ENCODE results near the gene SLMAP. TPM values are rescaled to one million over a fixed set of nuclear protein-coding genes. Genes with fewer than 3 reads are reported as not detected.

The SLMAP gene
- total RNA-seq, 4 donors from 2014 or later: 49.4 to 89.1 (median 61.3) TPM

DNA sequence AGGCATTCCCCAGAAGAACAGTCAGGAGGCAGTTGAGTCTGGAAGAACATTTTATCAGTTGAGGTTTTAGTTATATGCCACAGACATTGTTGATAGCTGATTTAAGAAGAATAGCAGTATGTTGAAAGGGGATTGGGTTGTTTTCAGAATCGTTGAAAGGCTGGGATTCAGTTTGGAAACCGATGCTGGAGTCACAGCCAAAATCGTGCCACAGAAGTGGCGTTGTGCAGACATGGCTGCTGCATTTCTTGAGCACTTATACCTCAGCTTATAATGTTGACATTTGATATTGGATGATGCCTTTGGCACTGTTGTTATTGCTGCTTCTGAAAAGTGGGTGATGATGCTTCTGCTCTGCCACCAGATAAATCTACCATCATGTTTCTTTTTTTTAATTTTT is 16.1 kb downstream of the SLMAP start:
- Histone ChIP-seq H3K27ac (no peak overlapping the region), H3K4me3 (no peak overlapping the region), H3K9me3 (no peaks in the 10 kb centered on the region), H3K36me3 (no peaks in the 10 kb centered on the region), H3K27me3 (no peaks in the 10 kb centered on the region), H3K4me1 (peaks cover 13% of the 10 kb centered on the region)
- WGBS: 96% methylated on average over 4 of the region's 4 CpGs
- DNase-seq (ENCODE audit: low spot score in 2 of 2): no peak
- TF ChIP-seq EP300 (IDR thresholded peaks at IDR 0.05) (no peak), POLR2A (IDR thresholded peaks at IDR 0.05) (no peak), POLR2AphosphoS5 (IDR thresholded peaks at IDR 0.05) (no peak)
- TF ChIP-seq, protein P1, sequence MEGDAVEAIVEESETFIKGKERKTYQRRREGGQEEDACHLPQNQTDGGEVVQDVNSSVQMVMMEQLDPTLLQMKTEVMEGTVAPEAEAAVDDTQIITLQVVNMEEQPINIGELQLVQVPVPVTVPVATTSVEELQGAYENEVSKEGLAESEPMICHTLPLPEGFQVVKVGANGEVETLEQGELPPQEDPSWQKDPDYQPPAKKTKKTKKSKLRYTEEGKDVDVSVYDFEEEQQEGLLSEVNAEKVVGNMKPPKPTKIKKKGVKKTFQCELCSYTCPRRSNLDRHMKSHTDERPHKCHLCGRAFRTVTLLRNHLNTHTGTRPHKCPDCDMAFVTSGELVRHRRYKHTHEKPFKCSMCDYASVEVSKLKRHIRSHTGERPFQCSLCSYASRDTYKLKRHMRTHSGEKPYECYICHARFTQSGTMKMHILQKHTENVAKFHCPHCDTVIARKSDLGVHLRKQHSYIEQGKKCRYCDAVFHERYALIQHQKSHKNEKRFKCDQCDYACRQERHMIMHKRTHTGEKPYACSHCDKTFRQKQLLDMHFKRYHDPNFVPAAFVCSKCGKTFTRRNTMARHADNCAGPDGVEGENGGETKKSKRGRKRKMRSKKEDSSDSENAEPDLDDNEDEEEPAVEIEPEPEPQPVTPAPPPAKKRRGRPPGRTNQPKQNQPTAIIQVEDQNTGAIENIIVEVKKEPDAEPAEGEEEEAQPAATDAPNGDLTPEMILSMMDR (IDR thresholded peaks at IDR 0.05): no peak

DNA sequence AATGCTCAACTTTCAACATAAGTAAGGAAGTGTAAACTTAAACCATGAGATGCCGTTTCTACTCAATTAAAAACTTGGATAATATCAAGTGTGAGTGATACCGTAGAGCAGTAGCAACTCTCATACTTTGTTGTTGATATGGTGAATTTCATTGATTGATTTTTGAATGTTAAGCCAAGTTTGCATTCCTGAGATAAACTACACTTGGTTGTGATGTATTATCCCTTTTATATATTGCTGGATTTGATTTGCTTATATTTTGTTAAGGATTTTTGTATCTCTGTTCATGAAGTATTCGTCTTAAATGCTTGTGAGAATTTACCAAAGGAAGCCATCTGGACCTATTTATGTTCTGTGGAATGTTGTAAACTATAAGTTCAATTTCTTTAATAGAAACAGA is 21.7 kb downstream of the SLMAP start:
- Histone ChIP-seq H3K36me3 (no peaks in the 10 kb centered on the region), H3K4me1 (peaks cover 22% of the 10 kb centered on the region), H3K27me3 (no peaks in the 10 kb centered on the region), H3K9me3 (no peaks in the 10 kb centered on the region), H3K4me3 (no peak overlapping the region), H3K27ac (no peak overlapping the region)
- TF ChIP-seq, protein P1 (IDR thresholded peaks at IDR 0.05): no peak
- no peak for TF ChIP-seq EP300 (IDR thresholded peaks at IDR 0.05)
- TF ChIP-seq POLR2A (IDR thresholded peaks at IDR 0.05): no peak
- no peak for TF ChIP-seq POLR2AphosphoS5 (IDR thresholded peaks at IDR 0.05)
- WGBS: 36% methylated on average over 3 of the region's 3 CpGs
- DNase-seq (ENCODE audit: low spot score in 2 of 2): no peak

DNA sequence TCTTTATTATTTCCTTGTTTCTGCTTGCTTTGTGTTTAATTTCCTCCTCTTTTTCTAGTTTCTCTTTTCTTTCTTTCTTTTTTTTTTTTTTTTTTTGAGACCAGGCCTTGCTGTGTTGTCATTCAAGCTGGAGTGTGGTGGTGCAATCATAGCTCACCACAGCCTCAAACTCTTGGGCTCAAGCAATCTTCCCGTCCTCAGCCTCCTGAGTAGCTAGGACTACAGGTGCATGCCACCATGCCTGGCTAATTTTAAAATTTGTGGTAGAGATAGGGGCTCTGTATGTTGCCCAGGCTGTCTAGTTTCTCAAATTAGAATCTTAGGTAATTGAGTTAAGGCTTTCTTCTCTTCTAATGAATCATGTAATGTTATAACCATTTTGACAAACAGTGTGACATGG is 22.4 kb downstream of the SLMAP start:
- Histone ChIP-seq H3K27ac (no peak overlapping the region), H3K36me3 (no peaks in the 10 kb centered on the region), H3K9me3 (no peaks in the 10 kb centered on the region), H3K27me3 (no peaks in the 10 kb centered on the region), H3K4me3 (no peak overlapping the region), H3K4me1 (peaks cover 29% of the 10 kb centered on the region)
- 91% methylated on average over 1 of the region's 1 CpG for WGBS
- TF ChIP-seq POLR2A (IDR thresholded peaks at IDR 0.05) (no peak), POLR2AphosphoS5 (IDR thresholded peaks at IDR 0.05) (no peak), EP300 (IDR thresholded peaks at IDR 0.05) (no peak)
- TF ChIP-seq, protein P1 (IDR thresholded peaks at IDR 0.05): no peak
- DNase-seq (ENCODE audit: low spot score in 2 of 2): no peak

DNA sequence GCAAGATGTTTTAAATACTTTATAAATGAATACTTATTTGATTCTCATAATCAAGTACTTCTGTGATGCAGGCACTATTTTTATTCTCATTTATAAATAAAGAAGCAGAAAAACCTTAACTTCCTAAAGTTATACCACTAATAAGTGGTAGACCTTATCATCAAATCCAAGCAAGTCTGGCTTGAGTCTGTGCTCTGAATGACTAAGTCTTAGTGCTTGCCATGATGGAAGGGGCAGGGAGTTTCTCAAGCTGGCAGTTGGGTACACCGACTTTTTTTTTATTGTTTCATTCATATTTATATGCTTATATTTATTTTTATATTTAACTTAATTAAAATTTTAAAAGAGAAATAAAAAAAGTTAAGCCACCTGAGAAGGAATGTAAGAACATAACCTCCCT is 23.6 kb downstream of the SLMAP start:
- Histone ChIP-seq H3K27ac (no peak overlapping the region), H3K36me3 (no peaks in the 10 kb centered on the region), H3K4me3 (no peak overlapping the region), H3K4me1 (peaks cover 40% of the 10 kb centered on the region), H3K27me3 (no peaks in the 10 kb centered on the region), H3K9me3 (no peaks in the 10 kb centered on the region)
- TF ChIP-seq POLR2AphosphoS5 (IDR thresholded peaks at IDR 0.05): no peak
- TF ChIP-seq EP300 (IDR thresholded peaks at IDR 0.05): no peak
- TF ChIP-seq, protein P1 (IDR thresholded peaks at IDR 0.05): no peak
- no peak for TF ChIP-seq POLR2A (IDR thresholded peaks at IDR 0.05)
- DNase-seq (ENCODE audit: low spot score in 2 of 2): no peak
- WGBS: 67% methylated on average over 1 of the region's 1 CpG

DNA sequence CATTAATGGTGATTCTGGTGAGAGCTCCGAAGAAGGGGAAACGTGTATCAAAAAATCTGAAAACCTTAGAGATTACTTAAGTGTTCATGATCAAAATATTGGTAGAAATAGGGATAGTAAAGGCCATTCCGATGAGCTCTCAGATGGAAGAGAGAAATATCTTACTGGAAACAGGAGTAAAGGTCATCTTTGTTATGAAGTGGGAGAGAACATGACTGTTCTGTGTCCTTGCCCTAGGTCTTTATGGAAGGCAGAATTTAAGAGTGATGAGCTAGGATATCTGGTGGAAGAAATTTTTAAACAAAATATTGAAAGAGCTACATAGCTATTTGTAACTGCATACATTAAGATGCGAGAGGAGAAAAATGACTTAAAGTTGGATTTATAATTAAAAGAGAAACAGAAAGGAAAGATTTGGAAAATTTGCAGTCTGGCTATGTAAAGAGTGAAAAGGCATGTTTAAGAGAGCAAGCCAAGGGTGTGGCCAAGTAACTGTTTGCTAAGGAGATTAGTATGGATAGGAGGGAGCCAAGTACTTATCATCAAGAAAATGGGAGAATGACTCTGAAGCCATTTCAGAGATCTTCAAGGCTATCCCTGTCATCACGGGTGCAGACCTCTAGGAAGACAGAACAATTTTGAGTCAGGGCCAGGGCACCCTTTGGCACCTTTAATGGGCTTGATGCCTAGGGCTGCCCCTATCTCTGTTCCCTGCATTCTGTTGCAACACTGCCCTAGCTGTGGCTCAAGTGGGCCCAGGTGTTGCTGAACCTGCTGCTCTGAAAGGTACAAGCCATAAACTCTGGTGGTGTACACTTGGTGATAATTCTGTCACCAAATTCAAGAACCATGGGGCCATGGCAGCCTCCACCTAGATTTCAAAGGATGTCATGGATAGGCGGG is 27.3 kb downstream of the SLMAP start:
- no peak for DNase-seq (ENCODE audit: low spot score in 2 of 2)
- Histone ChIP-seq H3K27ac (peak overlapping the region; percentile 36), H3K4me3 (no peak overlapping the region), H3K4me1 (peaks cover 45% of the 10 kb centered on the region), H3K27me3 (no peaks in the 10 kb centered on the region), H3K9me3 (no peaks in the 10 kb centered on the region), H3K36me3 (no peaks in the 10 kb centered on the region)
- WGBS: 78% methylated on average over 6 of the region's 6 CpGs
- TF ChIP-seq EP300 (IDR thresholded peaks at IDR 0.05) (no peak), POLR2AphosphoS5 (IDR thresholded peaks at IDR 0.05) (no peak), POLR2A (IDR thresholded peaks at IDR 0.05) (no peak)
- TF ChIP-seq, protein P1 (IDR thresholded peaks at IDR 0.05): no peak

All from suprapubic skin (tissue), 4 donors.